HepG2 (cell line): ENCODE measurements around the gene SACS. TPM values are rescaled to one million over a fixed set of nuclear protein-coding genes. Genes with fewer than 3 reads are reported as not detected.

Experiments
- ATAC-seq: fragments of 200-7000 bp; cut with Tn5 transposase; 3 replicates; pipeline ENCODE4 v1.9.1; 2020; ENCODE audit warnings: mild to moderate bottlenecking, moderate library complexity
- BruUV-seq: library from RNA; stranded (reverse); fragments of 400-500 nt; replicated peaks from 2 replicates; lab custom pipeline; 2021; lab: Mats Ljungman, UMichigan
- CTCF ChIA-PET: fragments of 300-600 bp; formaldehyde crosslinking; extraction: SDS; loops from one replicate; lab custom pipeline; 2021; ENCODE audit warnings: low total read pairs, inconsistent platforms, low intra/inter-chr PET ratio; lab: Yijun Ruan, JAX
- POLR2A ChIA-PET: fragments of 350-600 bp; sonication (Branson Sonifier 250); formaldehyde crosslinking; loops from one replicate; lab custom pipeline; 2020; ENCODE audit warnings: antibody characterized with exemption, inconsistent platforms; lab: Yijun Ruan, JAX
- DNase-seq: peaks from one replicate; pipeline ENCODE4 v3.0.0-alpha.2; 2015; ENCODE audit warnings: low spot score
- FAIRE-seq: peaks from 3 replicates; lab custom pipeline; 2011; peaks lifted over from hg19 to GRCh38; lab: Jason Lieb, UNC
- H2AFZ ChIP-seq: one replicate; pipeline ENCODE4 v1.6.1; 2011; ENCODE audit warnings: low read length, inconsistent platforms
- H3K27ac ChIP-seq: fragments of 300-600 bp; 3 replicates; pipeline ENCODE4 v1.8.0; 2011; ENCODE audit warnings: mixed run types, mild to moderate bottlenecking, mixed read lengths, low read length, inconsistent platforms; ENCODE audit not compliant: insufficient read depth; ENCODE audit errors: extremely low read length
- H3K27me3 ChIP-seq, 2 experiments: fragments of 200-600 bp in 1 of 2; 2 replicates in 1 of 2; 3 replicates in 1 of 2; pipeline versions ENCODE4 v1.6.0 to v1.8.0; 2011; ENCODE audit warnings: low read length in 2 of 2, mild to moderate bottlenecking in 2 of 2, moderate library complexity in 2 of 2, inconsistent platforms in 1 of 2; ENCODE audit not compliant: insufficient read depth in 2 of 2, control insufficient read depth in 1 of 2
- H3K36me3 ChIP-seq, 2 experiments: fragments of 200-600 bp in 1 of 2; replicated peaks in 1 of 2; 2 replicates in 1 of 2; 3 replicates in 1 of 2; pipeline versions ENCODE4 v1.5.1 to v1.8.0; 2011; ENCODE audit warnings: low read length in 2 of 2, inconsistent platforms in 1 of 2; ENCODE audit not compliant: insufficient read depth in 2 of 2, control insufficient read depth in 1 of 2
- H3K4me1 ChIP-seq: 2 replicates; pipeline ENCODE4 v1.5.1; 2012; ENCODE audit warnings: low read length, inconsistent platforms; ENCODE audit not compliant: insufficient read depth
- H3K4me2 ChIP-seq: 2 replicates; pipeline ENCODE4 v1.6.0; 2011; ENCODE audit warnings: low read depth, low read length, inconsistent platforms
- H3K4me3 ChIP-seq, 3 experiments: fragments of 200-600 bp in 1 of 3; sonication (generic), shearing (Covaris generic) in 1 of 3; replicated peaks in 1 of 3; 2 replicates each; pipeline ENCODE4 v1.5.1; 2011 to 2016; ENCODE audit warnings: low read length in 3 of 3, inconsistent platforms in 2 of 3, low read depth in 2 of 3, mild to moderate bottlenecking in 2 of 3, control low read depth in 1 of 3, mixed read lengths in 1 of 3; ENCODE audit not compliant: insufficient read depth in 1 of 3
- H3K79me2 ChIP-seq: one replicate; pipeline ENCODE4 v1.6.1; 2011; ENCODE audit warnings: low read length, inconsistent platforms; ENCODE audit not compliant: insufficient read depth
- H3K9ac ChIP-seq: 2 replicates; pipeline ENCODE4 v1.6.0; 2011; ENCODE audit warnings: mild to moderate bottlenecking, low read depth, low read length, inconsistent platforms; ENCODE audit not compliant: insufficient read depth
- H3K9me3 ChIP-seq: 2 replicates; pipeline ENCODE4 v1.5.1; 2012; ENCODE audit warnings: mild to moderate bottlenecking, low read length
- H4K20me1 ChIP-seq: 2 replicates; pipeline ENCODE4 v1.6.0; 2011; ENCODE audit warnings: inconsistent platforms, mild to moderate bottlenecking, low read length, moderate library complexity; ENCODE audit not compliant: insufficient read depth
- AHR ChIP-seq: IDR thresholded peaks from 2 replicates; pipeline ENCODE4 v1.6.1; 2018; ENCODE audit warnings: missing genetic modification reagents, missing compliant biosample characterization
- ETV6 ChIP-seq: sonication (generic); formaldehyde crosslinking; conservative IDR thresholded peaks from 2 replicates; pipeline ENCODE4 v1.4.0; 2020; ENCODE audit warnings: missing genetic modification reagents
- FLYWCH1 ChIP-seq: sonication (generic); formaldehyde crosslinking; IDR thresholded peaks from 2 replicates; pipeline ENCODE4 v1.8.1; 2023; ENCODE audit warnings: mild to moderate bottlenecking, missing genetic modification reagents
- FOXK2 ChIP-seq: fragments of 450-650 bp; IDR thresholded peaks from 2 replicates; pipeline ENCODE4 v1.6.1; 2016
- HOXA5 ChIP-seq: sonication (generic); formaldehyde crosslinking; IDR thresholded peaks from 2 replicates; pipeline ENCODE4 v1.4.0; 2020; ENCODE audit warnings: missing genetic modification reagents
- MEIS2 ChIP-seq: sonication (generic); formaldehyde crosslinking; IDR thresholded peaks from 2 replicates; pipeline ENCODE4 v1.9.0; 2021; ENCODE audit warnings: mild to moderate bottlenecking, missing genetic modification reagents
- MLLT10 ChIP-seq: sonication (generic); formaldehyde crosslinking; IDR thresholded peaks from 2 replicates; pipeline ENCODE4 v1.4.0; 2020; ENCODE audit warnings: missing genetic modification reagents
- MTA1 ChIP-seq: sonication (generic); formaldehyde crosslinking; IDR thresholded peaks from 2 replicates; pipeline ENCODE4 v1.4.0; 2020; ENCODE audit warnings: missing genetic modification reagents, mild to moderate bottlenecking, borderline replicate concordance
- SNAI1 ChIP-seq: sonication (generic); formaldehyde crosslinking; IDR thresholded peaks from 2 replicates; pipeline ENCODE4 v1.5.0; 2020; ENCODE audit warnings: mild to moderate bottlenecking, missing genetic modification reagents, borderline replicate concordance
- SP1 ChIP-seq, 2 experiments: fragments of 450-650 bp in 1 of 2; sonication (generic) in 1 of 2; formaldehyde crosslinking in 1 of 2; IDR thresholded peaks; 2 replicates each; pipeline versions ENCODE4 v1.4.0 to v1.6.1; 2016 to 2020; ENCODE audit warnings: missing genetic modification reagents in 1 of 2
- YEATS2 ChIP-seq: sonication (generic); formaldehyde crosslinking; IDR thresholded peaks from 2 replicates; pipeline ENCODE4 v1.4.0; 2020; ENCODE audit warnings: missing genetic modification reagents, borderline replicate concordance
- ZBTB20 ChIP-seq: sonication (generic); formaldehyde crosslinking; IDR thresholded peaks from 2 replicates; pipeline ENCODE4 v1.8.1; 2023; ENCODE audit warnings: missing genetic modification reagents, low read depth, mild to moderate bottlenecking, borderline replicate concordance
- ZNF543 ChIP-seq: sonication (generic); formaldehyde crosslinking; IDR thresholded peaks from 2 replicates; pipeline ENCODE4 v1.4.0; 2020; ENCODE audit warnings: mild to moderate bottlenecking, missing genetic modification reagents
- WGBS: methylation state at CpG from one replicate; pipeline ENCODE4 v1.1.6; 2017; ENCODE audit warnings: low lambda C conversion rate; 5-methylcytosine and 5-hydroxymethylcytosine counted together
- in situ Hi-C: cut with HindIII; loops from 2 replicates; pipeline ENCODE4 v1.10.0; 2017; ENCODE audit warnings: low pct_unique_long_range_greater_than_20kb; ENCODE audit not compliant: extremely low pct_ligation_motif_present
- intact Hi-C: fragments of 100-400 bp; cut with micrococcal nuclease; formaldehyde crosslinking; loops from one replicate; pipeline ENCODE4 v1.10.0; 2022; ENCODE audit not compliant: unreplicated experiment
- polyA plus RNA-seq, 8 experiments: library from polyadenylated mRNA; depleted of rRNA in 3 of 8; stranded (reverse) in 7 of 8; unstranded in 1 of 8; fragments of >200 nt; fragmentation: Illumina TruSeq in 4 of 8; extraction: Trizol in 4 of 8; gene quantifications; 2 replicates each; pipeline versions ENCODE4 v1.2.1 to v1.2.3, GENCODE V29; 2011 to 2016; ENCODE audit warnings: low read depth in 4 of 8, missing spikeins in 1 of 8, mixed read lengths in 1 of 8; ENCODE audit not compliant: insufficient read depth in 1 of 8
- total RNA-seq, 5 experiments: library from RNA; depleted of rRNA; stranded (reverse); fragments of >200 nt; fragmentation: Illumina TruSeq; extraction: Trizol; gene quantifications; 2 replicates each; pipeline ENCODE4 v1.2.3, GENCODE V29; 2016; ENCODE audit warnings: low read depth in 1 of 5
- TF ChIP-seq, protein P1 (sequence below): sonication (generic); formaldehyde crosslinking; IDR thresholded peaks from 2 replicates; pipeline ENCODE4 v1.4.0; 2020; ENCODE audit warnings: missing genetic modification reagents
- TF ChIP-seq, protein P2 (sequence below): IDR thresholded peaks from 2 replicates; pipeline ENCODE4 v1.6.1; 2016
- TF ChIP-seq, protein P3 (sequence below): sonication (generic); formaldehyde crosslinking; IDR thresholded peaks from 2 replicates; pipeline ENCODE4 v1.4.0; 2020; ENCODE audit warnings: missing genetic modification reagents, borderline replicate concordance

Gene SACS
- total and polyA plus RNA-seq, 2 of the 13 experiments (the other 11 are each of a cell fraction or from before 2014, with no cell fraction given): 4.0 to 15.7 TPM

DNA sequence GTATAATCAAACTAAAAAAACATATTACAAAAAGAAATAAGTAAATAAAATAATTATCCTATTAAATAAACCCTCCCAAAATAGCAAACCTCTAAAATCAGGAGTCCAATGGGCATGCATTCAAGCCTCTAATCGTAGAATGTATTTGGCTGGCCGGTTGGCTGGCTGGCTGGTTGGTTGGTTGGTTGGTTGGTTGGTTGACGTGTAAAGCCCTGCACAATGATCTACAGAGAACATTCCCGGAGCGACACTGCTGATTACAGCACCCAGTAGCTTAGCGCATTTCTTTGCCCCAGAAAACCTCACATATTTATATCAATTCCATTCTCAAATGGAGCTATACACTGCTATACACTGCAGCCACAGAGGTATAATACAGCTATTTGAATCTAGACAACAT, 65.6 kb downstream of the SACS start:
- intact Hi-C loops: no loop called here
- 97% methylated on average over 6 of the region's 6 CpGs for WGBS

More for the DNA sequence above, 65.6 kb downstream of the SACS start:
- H3K36me3 ChIP-seq: peaks cover 7 to 48% of the 10 kb centered on the region in 2 experiments
- no peak for FAIRE-seq
- no peak for DNase-seq
- ChIA-PET POLR2A (no interaction called here), CTCF (no interaction called here)
- no peaks in the 10 kb centered on the region for H3K9me3 ChIP-seq
- TF ChIP-seq, protein P1, sequence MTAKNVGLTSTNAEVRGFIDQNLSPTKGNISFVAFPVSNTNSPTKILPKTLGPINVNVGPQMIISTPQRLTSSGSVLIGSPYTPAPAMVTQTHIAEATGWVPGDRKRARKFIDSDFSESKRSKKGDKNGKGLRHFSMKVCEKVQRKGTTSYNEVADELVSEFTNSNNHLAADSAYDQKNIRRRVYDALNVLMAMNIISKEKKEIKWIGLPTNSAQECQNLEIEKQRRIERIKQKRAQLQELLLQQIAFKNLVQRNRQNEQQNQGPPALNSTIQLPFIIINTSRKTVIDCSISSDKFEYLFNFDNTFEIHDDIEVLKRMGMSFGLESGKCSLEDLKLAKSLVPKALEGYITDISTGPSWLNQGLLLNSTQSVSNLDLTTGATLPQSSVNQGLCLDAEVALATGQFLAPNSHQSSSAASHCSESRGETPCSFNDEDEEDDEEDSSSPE: no peak
- TF ChIP-seq MLLT10 (CRISPR knock-in tag) (no peak), MEIS2 (CRISPR knock-in tag) (no peak), MTA1 (CRISPR knock-in tag) (no peak), SNAI1 (CRISPR knock-in tag) (no peak), ZNF543 (CRISPR knock-in tag) (no peak), AHR (no peak), HOXA5 (CRISPR knock-in tag) (no peak), ZBTB20 (CRISPR knock-in tag) (no peak), YEATS2 (CRISPR knock-in tag) (no peak), SP1 (IDR thresholded peaks at IDR 0.05) (no peak), SP1 (CRISPR knock-in tag; IDR thresholded peaks at IDR 0.05) (no peak), ETV6 (CRISPR knock-in tag) (no peak), FOXK2 (no peak), FLYWCH1 (CRISPR knock-in tag) (no peak)
- TF ChIP-seq, protein P2, sequence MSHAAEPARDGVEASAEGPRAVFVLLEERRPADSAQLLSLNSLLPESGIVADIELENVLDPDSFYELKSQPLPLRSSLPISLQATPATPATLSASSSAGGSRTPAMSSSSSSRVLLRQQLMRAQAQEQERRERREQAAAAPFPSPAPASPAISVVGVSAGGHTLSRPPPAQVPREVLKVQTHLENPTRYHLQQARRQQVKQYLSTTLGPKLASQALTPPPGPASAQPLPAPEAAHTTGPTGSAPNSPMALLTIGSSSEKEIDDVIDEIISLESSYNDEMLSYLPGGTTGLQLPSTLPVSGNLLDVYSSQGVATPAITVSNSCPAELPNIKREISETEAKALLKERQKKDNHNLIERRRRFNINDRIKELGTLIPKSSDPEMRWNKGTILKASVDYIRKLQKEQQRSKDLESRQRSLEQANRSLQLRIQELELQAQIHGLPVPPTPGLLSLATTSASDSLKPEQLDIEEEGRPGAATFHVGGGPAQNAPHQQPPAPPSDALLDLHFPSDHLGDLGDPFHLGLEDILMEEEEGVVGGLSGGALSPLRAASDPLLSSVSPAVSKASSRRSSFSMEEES: no peak
- TF ChIP-seq, protein P3, sequence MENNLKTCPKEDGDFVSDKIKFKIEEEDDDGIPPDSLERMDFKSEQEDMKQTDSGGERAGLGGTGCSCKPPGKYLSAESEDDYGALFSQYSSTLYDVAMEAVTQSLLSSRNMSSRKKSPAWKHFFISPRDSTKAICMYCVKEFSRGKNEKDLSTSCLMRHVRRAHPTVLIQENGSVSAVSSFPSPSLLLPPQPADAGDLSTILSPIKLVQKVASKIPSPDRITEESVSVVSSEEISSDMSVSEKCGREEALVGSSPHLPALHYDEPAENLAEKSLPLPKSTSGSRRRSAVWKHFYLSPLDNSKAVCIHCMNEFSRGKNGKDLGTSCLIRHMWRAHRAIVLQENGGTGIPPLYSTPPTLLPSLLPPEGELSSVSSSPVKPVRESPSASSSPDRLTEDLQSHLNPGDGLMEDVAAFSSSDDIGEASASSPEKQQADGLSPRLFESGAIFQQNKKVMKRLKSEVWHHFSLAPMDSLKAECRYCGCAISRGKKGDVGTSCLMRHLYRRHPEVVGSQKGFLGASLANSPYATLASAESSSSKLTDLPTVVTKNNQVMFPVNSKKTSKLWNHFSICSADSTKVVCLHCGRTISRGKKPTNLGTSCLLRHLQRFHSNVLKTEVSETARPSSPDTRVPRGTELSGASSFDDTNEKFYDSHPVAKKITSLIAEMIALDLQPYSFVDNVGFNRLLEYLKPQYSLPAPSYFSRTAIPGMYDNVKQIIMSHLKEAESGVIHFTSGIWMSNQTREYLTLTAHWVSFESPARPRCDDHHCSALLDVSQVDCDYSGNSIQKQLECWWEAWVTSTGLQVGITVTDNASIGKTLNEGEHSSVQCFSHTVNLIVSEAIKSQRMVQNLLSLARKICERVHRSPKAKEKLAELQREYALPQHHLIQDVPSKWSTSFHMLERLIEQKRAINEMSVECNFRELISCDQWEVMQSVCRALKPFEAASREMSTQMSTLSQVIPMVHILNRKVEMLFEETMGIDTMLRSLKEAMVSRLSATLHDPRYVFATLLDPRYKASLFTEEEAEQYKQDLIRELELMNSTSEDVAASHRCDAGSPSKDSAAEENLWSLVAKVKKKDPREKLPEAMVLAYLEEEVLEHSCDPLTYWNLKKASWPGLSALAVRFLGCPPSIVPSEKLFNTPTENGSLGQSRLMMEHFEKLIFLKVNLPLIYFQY (CRISPR knock-in tag): no peak
- no peak overlapping the region for H2AFZ ChIP-seq
- H4K20me1 ChIP-seq: no peaks in the 10 kb centered on the region
- in situ Hi-C loops: no loop called here
- peaks cover 8% of the 10 kb centered on the region for H3K4me1 ChIP-seq
- H3K27ac ChIP-seq: no peak overlapping the region
- ATAC-seq: no peak
- no peak overlapping the region for H3K4me2 ChIP-seq
- H3K4me3 ChIP-seq: no peak overlapping the region
- H3K27me3 ChIP-seq: no peaks in the 10 kb centered on the region
- H3K79me2 ChIP-seq: peaks cover under 1% of the 10 kb centered on the region
- BruUV-seq: no TSS peak
- no peak overlapping the region for H3K9ac ChIP-seq
